NB4 (cell line): Measurements from ENCODE around the gene CDH23.

Experiments
- DNase-seq: peaks from one replicate; pipeline ENCODE4 v3.0.0; 2010; ENCODE audit warnings: low read depth
- H3K4me3 ChIP-seq: one replicate; pipeline ENCODE4 v1.5.1; 2011; ENCODE audit warnings: mild to moderate bottlenecking, low read depth, low read length, moderate library complexity
- CTCF ChIP-seq: IDR thresholded peaks from one replicate; pipeline ENCODE4 v1.5.1; 2012; ENCODE audit warnings: low read depth, low read length
- MAX ChIP-seq: IDR thresholded peaks from 2 replicates; pipeline ENCODE4 v1.6.1; 2011; ENCODE audit warnings: low read depth, low read length
- MYC ChIP-seq: IDR thresholded peaks from 2 replicates; pipeline ENCODE4 v1.6.1; 2011; ENCODE audit warnings: low read depth, low read length
- POLR2A ChIP-seq: IDR thresholded peaks from 2 replicates; pipeline ENCODE4 v1.6.1; 2011; ENCODE audit warnings: mild to moderate bottlenecking; ENCODE audit not compliant: insufficient read length; ENCODE audit errors: extremely low read depth

The CDH23 gene

GRCh38 chr10:71515531-71516172 is 118.9 kb downstream of the CDH23 start:
- H3K4me3 ChIP-seq, result no peak overlapping the region
- TF ChIP-seq MYC (no peak), POLR2A (no peak), MAX (no peak), CTCF (no peak)
- DNase-seq, result no peak

GRCh38 chr10:71516890-71517289 is 120.2 kb downstream of the CDH23 start:
- DNase-seq, result no peak
- H3K4me3 ChIP-seq, result no peak overlapping the region
- TF ChIP-seq CTCF, result no peak
- no peak for TF ChIP-seq MAX
- TF ChIP-seq MYC, result no peak
- no peak for TF ChIP-seq POLR2A

GRCh38 chr10:71517298-71518169 is 120.8 kb downstream of the CDH23 start:
- TF ChIP-seq MYC (no peak), MAX (no peak), CTCF (no peak), POLR2A (no peak)
- no peak for DNase-seq
- no peak overlapping the region for H3K4me3 ChIP-seq

- TF ChIP-seq MYC (no peak), POLR2A (no peak), MAX (no peak), CTCF (no peak)
- no peak for DNase-seq
- no peak overlapping the region for H3K4me3 ChIP-seq
Measured at GRCh38 chr10:71520042-71520441, 123.3 kb downstream of the CDH23 start.

- DNase-seq, result no peak
Measured at GRCh38 chr10:71521504-71522441, 125.1 kb downstream of the CDH23 start.

More at GRCh38 chr10:71521504-71522441, 125.1 kb downstream of the CDH23 start:
- H3K4me3 ChIP-seq, result no peak overlapping the region
- TF ChIP-seq POLR2A, result no peak
